Liver (tissue), 9 donors: Measurements from ENCODE around the gene CHL1. TPM values are rescaled to one million over a fixed set of nuclear protein-coding genes. Genes with fewer than 3 reads are reported as not detected.

Experiments used
- DNase-seq: peaks from one replicate; pipeline ENCODE4 v3.0.0-alpha.2; 2017; ENCODE audit warnings: low spot score
- H3K27ac ChIP-seq, 2 donors: one replicate each; pipeline ENCODE4 v1.7.0; 2013; ENCODE audit warnings: inconsistent platforms in 2 of 2, low read length in 2 of 2, control low read depth in 1 of 2, low read depth in 1 of 2, mild to moderate bottlenecking in 1 of 2
- H3K27me3 ChIP-seq, 4 donors: one replicate each; pipeline versions ENCODE4 v1.6.1 to v1.7.0; 2013; ENCODE audit warnings: low read length in 3 of 4, inconsistent platforms in 1 of 4, mild to moderate bottlenecking in 1 of 4, moderate library complexity in 1 of 4; ENCODE audit not compliant: control insufficient read depth in 4 of 4, insufficient read depth in 4 of 4
- H3K36me3 ChIP-seq, 4 donors: one replicate each; pipeline versions ENCODE4 v1.6.1 to v1.7.0; 2013; ENCODE audit warnings: low read length in 3 of 4, mild to moderate bottlenecking in 3 of 4, low read depth in 1 of 4, moderate library complexity in 1 of 4; ENCODE audit not compliant: control insufficient read depth in 4 of 4, insufficient read depth in 3 of 4
- H3K4me1 ChIP-seq, 4 donors: one replicate each; pipeline versions ENCODE4 v1.6.1 to v1.7.0; 2013; ENCODE audit warnings: low read length in 3 of 4, mild to moderate bottlenecking in 3 of 4, moderate library complexity in 1 of 4; ENCODE audit not compliant: control insufficient read depth in 4 of 4, insufficient read depth in 4 of 4
- H3K4me3 ChIP-seq, 3 donors: one replicate each; pipeline versions ENCODE4 v1.6.1 to v1.7.0; 2013; ENCODE audit warnings: low read length in 3 of 3, control low read depth in 1 of 3, low read depth in 1 of 3, mild to moderate bottlenecking in 1 of 3
- H3K9ac ChIP-seq, 2 donors: one replicate each; pipeline ENCODE4 v1.7.0; 2013; ENCODE audit warnings: low read length in 2 of 2, mild to moderate bottlenecking in 2 of 2, moderate library complexity in 2 of 2, control low read depth in 1 of 2, low read depth in 1 of 2
- H3K9me3 ChIP-seq, 4 donors: one replicate each; pipeline versions ENCODE4 v1.6.1 to v1.7.0; 2013; ENCODE audit warnings: low read length in 3 of 4; ENCODE audit not compliant: control insufficient read depth in 4 of 4
- EGR1 ChIP-seq, 2 donors: IDR thresholded peaks; 2 replicates each; pipeline ENCODE4 v1.6.1; 2016 to 2018; ENCODE audit warnings: antibody characterized with exemption in 2 of 2, low read depth in 2 of 2
- FOXA1 ChIP-seq: IDR thresholded peaks from 2 replicates; pipeline ENCODE4 v1.6.1; 2016; ENCODE audit warnings: antibody characterized with exemption
- FOXA2 ChIP-seq: IDR thresholded peaks from 2 replicates; pipeline ENCODE4 v1.6.1; 2016; ENCODE audit warnings: antibody characterized with exemption
- GABPA ChIP-seq, 2 donors: IDR thresholded peaks in 1 of 2; conservative IDR thresholded peaks in 1 of 2; 2 replicates each; pipeline ENCODE4 v1.6.1; 2016; ENCODE audit warnings: antibody characterized with exemption in 2 of 2, mild to moderate bottlenecking in 1 of 2, moderate library complexity in 1 of 2
- HNF4A ChIP-seq, 2 donors: conservative IDR thresholded peaks; 2 replicates each; pipeline ENCODE4 v1.6.1; 2016; ENCODE audit warnings: antibody characterized with exemption in 2 of 2, mild to moderate bottlenecking in 2 of 2
- HNF4G ChIP-seq: IDR thresholded peaks from 2 replicates; pipeline ENCODE4 v1.6.1; 2016; ENCODE audit warnings: antibody characterized with exemption
- JUND ChIP-seq, 2 donors: IDR thresholded peaks; 2 replicates each; pipeline ENCODE4 v1.6.1; 2016; ENCODE audit warnings: antibody characterized with exemption in 2 of 2
- MAX ChIP-seq: IDR thresholded peaks from 2 replicates; pipeline ENCODE4 v1.6.1; 2016; ENCODE audit warnings: antibody characterized with exemption
- NR2F2 ChIP-seq: IDR thresholded peaks from 2 replicates; pipeline ENCODE4 v1.6.1; 2016; ENCODE audit warnings: antibody characterized with exemption
- RAD21 ChIP-seq, 2 donors: IDR thresholded peaks; 2 replicates each; pipeline ENCODE4 v1.6.1; 2016; ENCODE audit warnings: antibody characterized with exemption in 2 of 2, mild to moderate bottlenecking in 2 of 2
- RXRA ChIP-seq, 2 donors: IDR thresholded peaks; 2 replicates each; pipeline ENCODE4 v1.6.1; 2017 to 2018; ENCODE audit warnings: antibody characterized with exemption in 2 of 2, mild to moderate bottlenecking in 1 of 2
- SP1 ChIP-seq: IDR thresholded peaks from 2 replicates; pipeline ENCODE4 v1.6.1; 2018; ENCODE audit warnings: antibody characterized with exemption, mild to moderate bottlenecking
- TAF1 ChIP-seq: conservative IDR thresholded peaks from 2 replicates; pipeline ENCODE4 v1.6.1; 2016; ENCODE audit warnings: antibody characterized with exemption, mild to moderate bottlenecking
- YY1 ChIP-seq: IDR thresholded peaks from 2 replicates; pipeline ENCODE4 v1.6.1; 2016; ENCODE audit warnings: antibody characterized with exemption, mild to moderate bottlenecking
- ZBTB33 ChIP-seq: IDR thresholded peaks from 2 replicates; pipeline ENCODE4 v1.6.1; 2016; ENCODE audit warnings: antibody characterized with exemption
- WGBS: extraction: QIAGEN DNeasy Blood & Tissue Kit; methylation state at CpG from one replicate; pipeline ENCODE4 v1.1.7; 2013; 5-methylcytosine and 5-hydroxymethylcytosine counted together
- polyA plus RNA-seq, 2 donors: library from polyadenylated mRNA; stranded (reverse) in 1 of 2; unstranded in 1 of 2; fragments of 200-250 nt in 1 of 2; fragments of >200 nt in 1 of 2; fragmentation: Nextera tagmentation in 1 of 2; extraction: Ambion mirVana in 1 of 2; gene quantifications; one replicate each; pipeline versions ENCODE4 v1.2.1 to v1.2.3, GENCODE V29; 2013 to 2015
- total RNA-seq, 2 donors: library from RNA; depleted of rRNA; stranded (reverse); fragments of >200 nt; gene quantifications; one replicate each; pipeline ENCODE4 v1.2.3, GENCODE V29; 2014
- TF ChIP-seq, protein P1 (sequence below): IDR thresholded peaks from 2 replicates; pipeline ENCODE4 v1.6.1; 2016; ENCODE audit warnings: antibody characterized with exemption
- TF ChIP-seq, protein P2 (sequence below): fragments of 150-350 bp; IDR thresholded peaks from 2 replicates; pipeline ENCODE4 v1.5.1; 2017; ENCODE audit warnings: improper control_type of control experiment, low read depth, low read length; ENCODE audit not compliant: missing input control
- TF ChIP-seq, protein P3 (sequence below): IDR thresholded peaks from 2 replicates; pipeline ENCODE4 v1.6.1; 2016; ENCODE audit warnings: antibody characterized with exemption, mild to moderate bottlenecking
- donor health status: healthy.
- donor health status: healthy.
- donor health status: healthy.
- donor health status: healthy.
- donor health status: healthy.

The CHL1 gene
- total and polyA plus RNA-seq, 4 donors, result 0.03 to 8.1 (median 0.66) TPM

- H3K9me3 ChIP-seq, result no peaks in the 10 kb centered on the region
- H3K27me3 ChIP-seq, result no peaks in the 10 kb centered on the region
- H3K4me1 ChIP-seq, result no peaks in the 10 kb centered on the region
- no peaks in the 10 kb centered on the region for H3K36me3 ChIP-seq
- H3K9ac ChIP-seq, result no peak overlapping the region
- H3K27ac ChIP-seq, result no peak overlapping the region
- WGBS, result 86% methylated on average over 1 of the region's 1 CpG
- TF ChIP-seq HNF4G (no peak), SP1 (no peak), FOXA2 (no peak), FOXA1 (no peak), RXRA (IDR thresholded peaks at IDR 0.05) (no peak), YY1 (no peak), TAF1 (no peak), EGR1 (IDR thresholded peaks at IDR 0.05; ENCODE audit: low read depth in 2 of 2) (no peak), ZBTB33 (no peak), HNF4A (conservative IDR thresholded peaks at IDR 0.05) (no peak), RAD21 (IDR thresholded peaks at IDR 0.05) (no peak), GABPA (IDR thresholded peaks at IDR 0.05 in 1 of 2, conservative IDR thresholded peaks at IDR 0.05 in 1 of 2) (no peak), NR2F2 (no peak), JUND (IDR thresholded peaks at IDR 0.05) (no peak), MAX (no peak)
- TF ChIP-seq, protein P1, sequence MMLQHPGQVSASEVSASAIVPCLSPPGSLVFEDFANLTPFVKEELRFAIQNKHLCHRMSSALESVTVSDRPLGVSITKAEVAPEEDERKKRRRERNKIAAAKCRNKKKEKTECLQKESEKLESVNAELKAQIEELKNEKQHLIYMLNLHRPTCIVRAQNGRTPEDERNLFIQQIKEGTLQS, result no peak
- TF ChIP-seq, protein P2, sequence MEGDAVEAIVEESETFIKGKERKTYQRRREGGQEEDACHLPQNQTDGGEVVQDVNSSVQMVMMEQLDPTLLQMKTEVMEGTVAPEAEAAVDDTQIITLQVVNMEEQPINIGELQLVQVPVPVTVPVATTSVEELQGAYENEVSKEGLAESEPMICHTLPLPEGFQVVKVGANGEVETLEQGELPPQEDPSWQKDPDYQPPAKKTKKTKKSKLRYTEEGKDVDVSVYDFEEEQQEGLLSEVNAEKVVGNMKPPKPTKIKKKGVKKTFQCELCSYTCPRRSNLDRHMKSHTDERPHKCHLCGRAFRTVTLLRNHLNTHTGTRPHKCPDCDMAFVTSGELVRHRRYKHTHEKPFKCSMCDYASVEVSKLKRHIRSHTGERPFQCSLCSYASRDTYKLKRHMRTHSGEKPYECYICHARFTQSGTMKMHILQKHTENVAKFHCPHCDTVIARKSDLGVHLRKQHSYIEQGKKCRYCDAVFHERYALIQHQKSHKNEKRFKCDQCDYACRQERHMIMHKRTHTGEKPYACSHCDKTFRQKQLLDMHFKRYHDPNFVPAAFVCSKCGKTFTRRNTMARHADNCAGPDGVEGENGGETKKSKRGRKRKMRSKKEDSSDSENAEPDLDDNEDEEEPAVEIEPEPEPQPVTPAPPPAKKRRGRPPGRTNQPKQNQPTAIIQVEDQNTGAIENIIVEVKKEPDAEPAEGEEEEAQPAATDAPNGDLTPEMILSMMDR, result no peak
- TF ChIP-seq, protein P3, sequence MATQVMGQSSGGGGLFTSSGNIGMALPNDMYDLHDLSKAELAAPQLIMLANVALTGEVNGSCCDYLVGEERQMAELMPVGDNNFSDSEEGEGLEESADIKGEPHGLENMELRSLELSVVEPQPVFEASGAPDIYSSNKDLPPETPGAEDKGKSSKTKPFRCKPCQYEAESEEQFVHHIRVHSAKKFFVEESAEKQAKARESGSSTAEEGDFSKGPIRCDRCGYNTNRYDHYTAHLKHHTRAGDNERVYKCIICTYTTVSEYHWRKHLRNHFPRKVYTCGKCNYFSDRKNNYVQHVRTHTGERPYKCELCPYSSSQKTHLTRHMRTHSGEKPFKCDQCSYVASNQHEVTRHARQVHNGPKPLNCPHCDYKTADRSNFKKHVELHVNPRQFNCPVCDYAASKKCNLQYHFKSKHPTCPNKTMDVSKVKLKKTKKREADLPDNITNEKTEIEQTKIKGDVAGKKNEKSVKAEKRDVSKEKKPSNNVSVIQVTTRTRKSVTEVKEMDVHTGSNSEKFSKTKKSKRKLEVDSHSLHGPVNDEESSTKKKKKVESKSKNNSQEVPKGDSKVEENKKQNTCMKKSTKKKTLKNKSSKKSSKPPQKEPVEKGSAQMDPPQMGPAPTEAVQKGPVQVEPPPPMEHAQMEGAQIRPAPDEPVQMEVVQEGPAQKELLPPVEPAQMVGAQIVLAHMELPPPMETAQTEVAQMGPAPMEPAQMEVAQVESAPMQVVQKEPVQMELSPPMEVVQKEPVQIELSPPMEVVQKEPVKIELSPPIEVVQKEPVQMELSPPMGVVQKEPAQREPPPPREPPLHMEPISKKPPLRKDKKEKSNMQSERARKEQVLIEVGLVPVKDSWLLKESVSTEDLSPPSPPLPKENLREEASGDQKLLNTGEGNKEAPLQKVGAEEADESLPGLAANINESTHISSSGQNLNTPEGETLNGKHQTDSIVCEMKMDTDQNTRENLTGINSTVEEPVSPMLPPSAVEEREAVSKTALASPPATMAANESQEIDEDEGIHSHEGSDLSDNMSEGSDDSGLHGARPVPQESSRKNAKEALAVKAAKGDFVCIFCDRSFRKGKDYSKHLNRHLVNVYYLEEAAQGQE, result no peak
- no peak for DNase-seq
- H3K4me3 ChIP-seq, result no peak overlapping the region
Observed at GRCh38 chr3:267101-267500, 70.5 kb downstream of the CHL1 start.
